Measurements from ENCODE around the gene STARD7. TPM values are rescaled to one million over a fixed set of nuclear protein-coding genes. Genes with fewer than 3 reads are reported as not detected.

Gene STARD7
- 95.6 to 110 TPM (median 106 TPM) in 5 replicates for total RNA-seq (2022; extraction: Qiagen RNA extraction; ENCODE audit: low read depth)

GRCh38 chr2:96208143-96209010 is at the start of gene STARD7:
TSS of gene STARD7 (minus strand) at chr2:96208827. CDS start at chr2:96208434, 393 bp downstream.

GRCh38 chr2:96145036-96145847 is 63.4 kb downstream of the STARD7 start, which contains the start of gene DUSP2:
TSS of gene DUSP2 (minus strand) at chr2:96145440. CDS start at chr2:96145354, 86 bp downstream.

GRCh38 chr2:96138179-96139145 is 70.2 kb downstream of the STARD7 start, which contains the start of gene ASTL:
TSS of gene ASTL (minus strand) at chr2:96138502. CDS start at chr2:96138436, 66 bp downstream.

Other genes with a start within 250 kb of the STARD7 start
- gene ANKRD36C, start 217.0 kb downstream of the STARD7 start, total RNA-seq (2022; extraction: Qiagen RNA extraction; ENCODE audit: low read depth) = 4.3 to 5.1 TPM (median 4.4 TPM) in 5 replicates
- not detected in 5 replicates for gene GPAT2, start 173.9 kb downstream of the STARD7 start, total RNA-seq (2022; extraction: Qiagen RNA extraction; ENCODE audit: low read depth)
- 0.03 to 0.09 TPM (median 0.08 TPM) in 4 of 5 replicates, not detected in the other for gene ADRA2B, start 92.3 kb downstream of the STARD7 start, total RNA-seq (2022; extraction: Qiagen RNA extraction; ENCODE audit: low read depth)
- not detected in 5 replicates for gene ASTL, start 70.3 kb downstream of the STARD7 start, total RNA-seq (2022; extraction: Qiagen RNA extraction; ENCODE audit: low read depth)
- 0.20 to 0.57 TPM (median 0.51 TPM) in 5 replicates for gene DUSP2, start 63.4 kb downstream of the STARD7 start, total RNA-seq (2022; extraction: Qiagen RNA extraction; ENCODE audit: low read depth)
- 37.7 to 53.7 TPM (median 51.9 TPM) in 5 replicates for gene TMEM127, start 57.2 kb upstream of the STARD7 start, total RNA-seq (2022; extraction: Qiagen RNA extraction; ENCODE audit: low read depth)
- 71.0 to 95.6 TPM (median 90.4 TPM) in 5 replicates for gene CIAO1, start 57.4 kb upstream of the STARD7 start, total RNA-seq (2022; extraction: Qiagen RNA extraction; ENCODE audit: low read depth)
- 121 to 138 TPM (median 132 TPM) in 5 replicates for gene SNRNP200, start 96.7 kb upstream of the STARD7 start, total RNA-seq (2022; extraction: Qiagen RNA extraction; ENCODE audit: low read depth)
- gene ITPRIPL1, start 116.5 kb upstream of the STARD7 start, total RNA-seq (2022; extraction: Qiagen RNA extraction; ENCODE audit: low read depth) = not detected in 5 replicates
- gene NCAPH, start 126.9 kb upstream of the STARD7 start, total RNA-seq (2022; extraction: Qiagen RNA extraction; ENCODE audit: low read depth) = 47.8 to 51.4 TPM (median 48.8 TPM) in 5 replicates